Islet of Langerhans (tissue), 1 donor: Measurements from ENCODE around the gene GATAD1.
"Not testable (repeated sequence)": the region's sequence is repeated elsewhere in the genome, so short reads cannot be mapped to it uniquely, and the experiment has no call there.

Experiments
- FAIRE-seq: peaks from one replicate; lab custom pipeline; 2011; peaks lifted over from hg19 to GRCh38; lab: Jason Lieb, UNC

The GATAD1 gene

DNA sequence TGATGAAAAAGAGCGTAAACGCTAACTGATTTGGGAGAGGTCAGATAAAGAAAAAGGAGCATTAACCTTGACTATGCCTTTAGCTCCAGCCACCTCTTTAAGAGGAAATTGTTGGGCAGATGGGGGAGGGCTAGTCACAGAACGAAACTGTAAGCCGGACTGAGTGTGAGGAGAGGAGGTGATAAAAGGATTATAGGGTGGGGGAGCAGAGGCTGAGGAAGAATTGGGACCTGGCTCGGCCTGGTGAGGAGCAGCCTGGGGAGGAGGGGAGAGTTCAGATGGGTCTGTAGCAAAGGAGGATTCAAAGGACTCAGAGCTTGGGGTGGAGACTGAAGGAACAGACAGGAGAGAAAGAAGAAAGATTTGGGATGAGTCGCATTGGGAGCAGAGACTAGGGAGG, 36.3 kb downstream of the GATAD1 start:
- FAIRE-seq: not testable (repeated sequence)

DNA sequence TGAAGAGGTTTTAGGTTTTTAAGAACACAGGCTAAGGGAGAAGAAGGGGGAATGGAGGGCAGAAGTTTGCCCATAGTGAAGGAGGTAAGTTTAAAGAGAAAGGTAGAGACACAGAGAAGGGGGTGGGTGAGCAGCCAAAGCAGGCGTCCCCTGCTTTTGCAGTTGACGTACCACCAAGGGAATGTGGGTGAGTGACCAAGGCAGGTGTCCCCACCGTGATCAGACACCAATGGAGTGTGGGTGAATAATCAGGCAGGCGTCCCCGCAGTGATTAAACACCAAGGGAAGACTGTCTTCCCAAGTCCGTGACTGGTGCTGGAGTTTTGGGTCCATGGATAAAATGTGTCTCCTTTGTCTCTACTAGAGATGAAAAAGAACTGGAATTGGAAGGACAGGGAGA, 36.9 kb downstream of the GATAD1 start:
- FAIRE-seq: not testable (repeated sequence)

DNA sequence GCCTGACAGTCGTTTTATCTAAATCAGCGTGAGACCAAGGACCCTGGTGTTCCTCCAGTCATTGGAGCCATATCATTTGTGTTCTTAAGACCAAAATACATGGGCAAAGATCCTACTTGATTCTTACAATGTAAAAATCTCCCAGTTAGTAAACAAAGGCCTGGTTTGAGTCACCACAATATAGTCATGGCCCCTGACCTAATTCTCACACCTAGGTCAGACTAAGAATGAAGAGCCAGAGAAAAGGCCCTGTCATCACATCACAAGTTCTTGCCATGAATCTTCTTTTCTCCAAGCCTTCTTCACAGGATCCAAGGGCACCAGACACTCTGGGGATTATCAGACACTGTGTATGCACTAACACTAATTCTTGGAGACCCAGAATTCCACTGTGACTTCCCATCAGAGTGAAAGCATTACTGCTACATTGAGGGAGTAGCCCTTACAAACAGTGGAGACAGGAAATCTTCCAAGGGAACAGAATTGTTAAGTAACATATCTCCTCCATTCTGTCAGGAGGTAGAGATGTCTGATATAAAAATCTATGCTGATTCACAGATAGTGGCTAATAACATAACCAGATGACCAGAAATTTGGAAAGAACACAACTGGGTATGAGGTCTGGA, 38.1 kb downstream of the GATAD1 start:
- FAIRE-seq: no peak

DNA sequence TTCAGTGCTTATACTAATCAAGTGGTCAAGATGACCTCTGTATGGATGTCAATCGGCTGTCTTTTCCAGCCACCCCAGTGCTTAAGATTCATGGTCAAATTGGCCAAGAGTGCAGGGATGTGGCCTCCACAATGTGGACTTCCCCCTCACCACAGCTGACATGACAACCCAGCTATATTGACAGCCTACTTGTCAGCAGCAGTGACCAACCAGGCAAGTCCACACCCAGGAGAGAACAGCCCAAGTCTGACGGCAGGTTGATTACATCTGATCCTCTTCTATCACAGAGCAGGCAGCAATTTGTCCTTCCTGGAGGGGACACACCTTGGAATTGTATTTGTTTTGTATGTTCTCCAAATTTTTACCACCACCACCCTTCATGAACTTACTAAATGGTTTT, 38.7 kb downstream of the GATAD1 start:
- no peak for FAIRE-seq

DNA sequence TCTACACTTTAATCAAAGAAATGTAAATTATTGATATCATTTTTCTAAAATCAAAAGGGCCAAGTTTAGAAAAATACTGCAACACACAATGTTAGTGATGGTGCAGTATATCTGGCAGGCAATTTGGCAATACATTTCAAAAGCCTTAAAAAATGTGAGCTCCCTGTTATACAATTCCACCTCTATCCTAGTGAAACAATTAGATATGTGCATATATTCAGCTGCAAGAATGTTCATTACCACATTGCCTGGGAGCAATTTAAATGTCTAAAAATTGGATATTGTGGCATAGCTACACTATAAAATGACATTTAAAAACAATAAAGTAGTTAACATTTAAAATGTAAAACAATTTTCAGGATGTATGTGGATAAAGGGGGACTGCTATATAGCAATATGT, 40.5 kb downstream of the GATAD1 start:
- FAIRE-seq: no peak

DNA sequence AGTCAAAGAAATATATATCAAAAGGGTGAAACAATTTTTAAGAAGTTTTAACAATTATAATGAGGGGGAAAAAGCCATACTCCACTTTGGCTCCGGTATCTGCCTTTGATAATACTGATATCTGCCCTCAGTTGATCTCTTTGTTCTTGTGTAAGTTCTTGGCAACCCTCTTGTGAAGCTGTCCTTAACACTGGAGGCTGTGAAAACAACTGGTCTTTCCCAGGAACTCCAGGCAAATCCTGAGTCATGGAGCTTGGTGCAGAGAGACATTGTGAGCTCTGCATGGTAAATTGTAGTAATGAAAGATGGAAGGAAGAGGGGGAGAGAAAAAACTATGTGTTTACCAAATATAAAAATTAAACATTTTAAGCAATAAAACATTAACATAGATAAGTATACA, 42.4 kb downstream of the GATAD1 start:
- no peak for FAIRE-seq

DNA sequence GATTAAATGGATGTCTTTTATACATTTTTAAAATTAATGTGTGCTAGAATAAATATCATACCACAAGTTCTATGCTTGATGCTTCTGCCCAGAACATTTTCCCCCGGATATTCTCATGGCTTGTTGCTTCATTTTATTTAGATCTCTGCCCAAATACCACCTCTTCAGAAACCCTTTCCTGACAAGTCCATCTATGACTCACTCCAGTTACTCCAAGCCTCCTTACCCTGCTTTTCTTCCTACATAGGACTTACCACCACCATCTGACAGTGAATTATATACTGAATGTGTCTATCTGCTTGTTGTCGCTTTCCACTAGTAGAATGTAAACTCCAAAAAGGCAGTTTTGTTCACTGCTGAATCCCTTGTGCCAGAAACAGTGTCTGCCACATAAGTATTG, 49.6 kb downstream of the GATAD1 start:
- no peak for FAIRE-seq

DNA sequence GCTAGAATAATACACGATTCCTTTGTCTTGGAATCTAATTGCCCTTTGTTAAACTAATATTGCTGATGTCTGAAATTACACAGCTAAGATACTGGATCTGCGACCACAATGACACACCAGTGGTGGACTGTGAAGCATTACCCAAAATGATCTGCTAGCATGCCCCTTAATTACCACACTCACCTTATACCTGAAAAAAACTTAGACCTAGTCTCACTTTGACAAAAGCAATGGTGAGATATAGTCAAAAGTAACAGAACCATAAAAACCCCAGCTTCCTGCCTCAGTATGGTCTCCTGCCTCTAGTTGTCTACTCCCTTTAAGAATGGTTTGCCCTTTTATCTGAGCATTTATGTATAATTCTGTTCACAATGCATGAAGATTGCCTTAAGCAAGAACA, 51.3 kb downstream of the GATAD1 start:
- no peak for FAIRE-seq

DNA sequence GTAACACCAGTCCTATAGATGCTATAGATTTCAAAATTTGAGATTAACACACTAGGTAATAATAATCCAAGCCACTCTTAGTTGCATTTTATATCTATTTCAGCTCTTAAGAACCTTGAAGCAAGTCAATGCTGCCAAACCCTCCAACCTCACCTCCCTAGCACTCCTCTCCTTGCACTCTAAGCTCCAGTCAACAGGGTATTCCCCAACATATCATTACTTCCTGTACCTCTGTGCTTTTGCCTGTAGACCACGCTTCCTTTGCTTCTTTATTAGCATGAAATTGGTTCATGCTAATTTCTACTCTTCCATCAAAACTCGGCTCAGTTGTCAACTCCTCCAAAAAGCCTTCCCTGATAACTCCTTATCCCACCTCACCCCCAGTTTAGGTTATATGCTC, 56.5 kb downstream of the GATAD1 start:
- no peak for FAIRE-seq

DNA sequence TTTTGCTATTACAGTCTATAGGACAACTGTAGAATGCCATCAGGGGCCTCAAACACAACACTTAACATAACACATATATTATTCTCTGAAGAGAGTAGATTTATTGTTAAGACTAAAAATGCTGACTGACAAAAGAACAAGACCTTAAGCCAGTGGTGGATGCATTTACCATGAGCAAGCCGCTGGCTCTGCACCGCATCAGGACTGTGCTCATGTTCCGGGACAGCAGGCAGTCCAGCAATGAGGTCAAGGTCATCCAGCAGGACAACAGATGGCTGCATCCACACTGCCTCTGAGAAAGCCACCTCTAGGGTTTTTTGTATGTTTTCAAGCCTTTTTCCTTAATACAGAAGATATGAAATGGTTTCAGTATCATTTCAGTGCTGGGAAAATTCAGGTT, 57.3 kb downstream of the GATAD1 start:
- FAIRE-seq: no peak

DNA sequence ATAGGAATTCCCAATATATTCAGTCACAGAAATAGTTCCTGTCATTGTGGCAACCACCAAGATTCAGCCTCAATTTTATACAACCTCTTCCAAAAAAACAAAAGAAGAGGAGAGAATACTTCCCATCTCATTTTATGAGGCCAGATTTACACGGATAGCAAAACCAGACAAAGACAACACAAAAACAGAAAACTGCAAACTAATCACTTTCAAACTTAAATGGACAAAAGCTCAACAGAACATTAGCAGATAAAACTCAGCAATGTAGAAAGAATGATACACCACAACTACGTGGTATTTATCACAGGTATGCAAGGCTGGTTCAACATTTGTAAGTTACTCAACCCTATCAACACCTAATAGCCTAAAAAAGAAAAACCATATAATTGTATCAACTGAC, 59.1 kb downstream of the GATAD1 start:
- FAIRE-seq: no peak

DNA sequence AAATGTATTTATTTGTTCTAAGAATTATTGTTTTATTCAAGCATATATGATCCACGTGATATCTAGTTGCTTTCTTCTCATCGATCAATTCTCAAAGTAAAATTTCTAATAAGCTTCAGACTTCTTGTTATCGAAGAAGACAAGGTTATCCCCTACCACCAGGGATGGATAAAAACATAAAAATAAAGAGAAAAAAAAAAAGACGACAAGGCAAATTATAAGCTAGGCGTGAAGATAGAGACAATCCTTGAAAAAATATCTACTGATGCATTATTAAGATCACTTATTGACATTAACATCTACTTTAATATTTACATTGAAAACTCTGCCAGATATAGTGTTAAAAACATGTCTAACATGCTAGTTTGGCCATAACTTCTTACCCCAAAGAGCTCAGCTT, 61.7 kb downstream of the GATAD1 start:
- no peak for FAIRE-seq
